HG02588 (cell line): ENCODE results near the gene PHGDH.

Experiments
- ATAC-seq: cut with Tn5 transposase; IDR thresholded peaks from one replicate; pipeline ENCODE4 v1.9.1; 2021; ENCODE audit warnings: mild to moderate bottlenecking, moderate library complexity; ENCODE audit not compliant: unreplicated experiment

The PHGDH gene

GRCh38 chr1:119711804-119712341 lies at the start of gene PHGDH:
PHGDH (plus strand) TSS chr1:119711934; CDS start chr1:119712023, 89 bp downstream.
- ATAC-seq, result peak; percentile 61

- ATAC-seq, result peak; percentile 62
These were observed 49.7 kb upstream of the PHGDH start for GRCh38 chr1:119662034-119662437.

- no peak for ATAC-seq
These were observed 47.7 kb upstream of the PHGDH start for GRCh38 chr1:119664067-119664466.

GRCh38 chr1:119667173-119667572 lies 44.6 kb upstream of the PHGDH start:
- ATAC-seq, result no peak

GRCh38 chr1:119670898-119671297 lies 40.8 kb upstream of the PHGDH start:
- ATAC-seq, result no peak

- ATAC-seq, result no peak
These were observed 38.4 kb upstream of the PHGDH start for GRCh38 chr1:119673171-119673940.

- ATAC-seq, result no peak
These were observed 37.6 kb upstream of the PHGDH start for GRCh38 chr1:119674111-119674526.

- no peak for ATAC-seq
These were observed 36.9 kb upstream of the PHGDH start for GRCh38 chr1:119674835-119675289.

- ATAC-seq, result no peak
These were observed 36.1 kb upstream of the PHGDH start for GRCh38 chr1:119675349-119676345.

- ATAC-seq, result no peak
These were observed 35.0 kb upstream of the PHGDH start for GRCh38 chr1:119676571-119677206.

GRCh38 chr1:119679223-119679622 lies 32.5 kb upstream of the PHGDH start:
- no peak for ATAC-seq

- no peak for ATAC-seq
These were observed 31.5 kb upstream of the PHGDH start for GRCh38 chr1:119680193-119680592.

- no peak for ATAC-seq
These were observed 31.0 kb upstream of the PHGDH start for GRCh38 chr1:119680723-119681122.

GRCh38 chr1:119681560-119681959 lies 30.2 kb upstream of the PHGDH start:
- no peak for ATAC-seq

GRCh38 chr1:119682141-119682540 lies 29.6 kb upstream of the PHGDH start:
- ATAC-seq, result no peak

GRCh38 chr1:119683893-119684292 lies 27.8 kb upstream of the PHGDH start:
- ATAC-seq, result no peak

- no peak for ATAC-seq
These were observed 25.1 kb upstream of the PHGDH start for GRCh38 chr1:119686661-119687060.

- no peak for ATAC-seq
These were observed 24.2 kb upstream of the PHGDH start for GRCh38 chr1:119687434-119688079.

- ATAC-seq, result no peak
These were observed 22.9 kb upstream of the PHGDH start for GRCh38 chr1:119688810-119689209.

- ATAC-seq, result no peak
These were observed 22.2 kb upstream of the PHGDH start for GRCh38 chr1:119689511-119689910.
